Naive thymus-derived CD4-positive, alpha-beta T cell (primary cell): Measurements from ENCODE around the gene POM121L2. TPM values are rescaled to one million over a fixed set of nuclear protein-coding genes. Genes with fewer than 3 reads are reported as not detected.

Experiments used
- ATAC-seq: fragments of 150-1000 bp; cut with Tn5 transposase; 2 replicates; pipeline ENCODE4 v1.10.0; 2021; ENCODE audit warnings: mild to moderate bottlenecking, moderate library complexity
- CTCF ChIA-PET: fragments of 350-600 bp; sonication (Branson Sonifier 250); formaldehyde crosslinking; loops from one replicate; lab custom pipeline; 2021; ENCODE audit warnings: antibody characterized with exemption; lab: Charles Lee
- POLR2A ChIA-PET: fragments of 350-600 bp; sonication (Branson Sonifier 250); formaldehyde crosslinking; loops from one replicate; lab custom pipeline; 2021; ENCODE audit warnings: antibody characterized with exemption, inconsistent platforms; lab: Charles Lee
- DNase-seq, 9 donors: peaks; one replicate each; pipeline versions ENCODE4 v3.0.0 to v3.0.0-alpha.2; 2020 to 2022; ENCODE audit warnings: mixed read lengths in 1 of 9
- H3K27ac ChIP-seq: one replicate; pipeline ENCODE4 v1.7.0; 2013; ENCODE audit warnings: mild to moderate bottlenecking, low read depth, low read length, moderate library complexity
- H3K27me3 ChIP-seq, 2 donors: one replicate each; pipeline ENCODE4 v1.7.0; 2013; ENCODE audit warnings: low read length in 2 of 2, mild to moderate bottlenecking in 2 of 2, moderate library complexity in 2 of 2; ENCODE audit not compliant: control insufficient read depth in 2 of 2, insufficient read depth in 2 of 2
- H3K36me3 ChIP-seq, 3 experiments: 1 replicate in 2 of 3; 2 replicates in 1 of 3; pipeline ENCODE4 v1.7.0; 2013; ENCODE audit warnings: low read length in 3 of 3, mild to moderate bottlenecking in 3 of 3, moderate library complexity in 1 of 3; ENCODE audit not compliant: insufficient read depth in 3 of 3, control insufficient read depth in 2 of 3
- H3K4me1 ChIP-seq, 2 donors: one replicate each; pipeline ENCODE4 v1.7.0; 2013; ENCODE audit warnings: low read length in 2 of 2, mild to moderate bottlenecking in 2 of 2, moderate library complexity in 1 of 2; ENCODE audit not compliant: control insufficient read depth in 2 of 2, insufficient read depth in 2 of 2
- H3K4me3 ChIP-seq: 2 replicates; pipeline ENCODE4 v1.7.0; 2013; ENCODE audit warnings: mild to moderate bottlenecking, low read length
- H3K9me3 ChIP-seq, 3 experiments: 1 replicate in 2 of 3; 2 replicates in 1 of 3; pipeline ENCODE4 v1.7.0; 2013; ENCODE audit warnings: low read length in 3 of 3; ENCODE audit not compliant: control insufficient read depth in 2 of 3
- H3K27ac Mint-ChIP-seq, 9 donors: one replicate each; pipeline ENCODE4 v1.8.0; 2020 to 2022; ENCODE audit warnings: mixed read lengths in 9 of 9, mild to moderate bottlenecking in 8 of 9, moderate library complexity in 5 of 9, inconsistent platforms in 2 of 9
- H3K27me3 Mint-ChIP-seq, 5 donors: one replicate each; pipeline ENCODE4 v1.8.0; 2021 to 2022; ENCODE audit warnings: mixed read lengths in 5 of 5, mild to moderate bottlenecking in 1 of 5
- H3K36me3 Mint-ChIP-seq, 5 donors: one replicate each; pipeline ENCODE4 v1.8.0; 2020 to 2022; ENCODE audit warnings: mixed read lengths in 5 of 5, mild to moderate bottlenecking in 3 of 5, inconsistent platforms in 1 of 5
- H3K4me1 Mint-ChIP-seq, 7 donors: one replicate each; pipeline ENCODE4 v1.8.0; 2020 to 2022; ENCODE audit warnings: mixed read lengths in 7 of 7, mild to moderate bottlenecking in 3 of 7, inconsistent platforms in 1 of 7
- H3K4me3 Mint-ChIP-seq, 10 donors: one replicate each; pipeline ENCODE4 v1.8.0; 2020 to 2022; ENCODE audit warnings: mild to moderate bottlenecking in 10 of 10, mixed read lengths in 10 of 10, moderate library complexity in 6 of 10, inconsistent platforms in 2 of 10
- H3K9me3 Mint-ChIP-seq, 11 donors: one replicate each; pipeline ENCODE4 v1.8.0; 2020 to 2022; ENCODE audit warnings: mixed read lengths in 11 of 11, mild to moderate bottlenecking in 4 of 11, inconsistent platforms in 1 of 11, moderate library complexity in 1 of 11
- intact Hi-C, 2 donors: fragments of 100-400 bp; cut with micrococcal nuclease; formaldehyde crosslinking; loops; one replicate each; pipeline ENCODE4 v1.15.1; 2023
- polyA plus RNA-seq, 2 donors: library from polyadenylated mRNA; unstranded; fragments of 300-500 nt; fragmentation: Illumina TruSeq; gene quantifications; one replicate each; pipeline ENCODE4 v1.2.3, GENCODE V29; 2021
- total RNA-seq, 6 experiments: library from RNA in 5 of 6; stranded (reverse) in 5 of 6; gene quantifications; 1 replicate in 5 of 6; 2 replicates in 1 of 6; pipeline ENCODE4 v1.2.3 and lab custom pipeline; 2021 to 2026

POM121L2 gene
- total and polyA plus RNA-seq, 7 experiments from 2014 or later = not detected

- Mint-ChIP-seq H3K36me3 (peaks cover 3 to 27% (median 4%) of the 10 kb centered on the region in 5 donors), H3K4me1 (peaks cover 0 to 4% (median 2%) of the 10 kb centered on the region in 7 donors), H3K4me3 (peak overlapping the region in 4 of 10 donors; percentile 5 to 81 (median 48)), H3K27me3 (peaks cover 60 to 94% (median 86%) of the 10 kb centered on the region in 5 donors), H3K9me3 (peaks cover 8 to 86% (median 53%) of the 10 kb centered on the region in 11 donors), H3K27ac (peak overlapping the region in 6 of 9 donors; percentile 9 to 89 (median 68))
- POLR2A ChIA-PET = interaction anchor here (0.6 to 1.0 kb wide), 3 partner anchors 72 to 1163 kb away, joined by 3 read pairs; no protein-coding TSS in a partner anchor
- DNase-seq (no peak), ATAC-seq (no peak)
- intact Hi-C loops = loop anchor here (2.0 to 10.0 kb wide), 6 partner anchors 13 to 1519 kb away; no protein-coding TSS in a partner anchor
- peaks cover 17 to 65% of the 10 kb centered on the region in 2 donors for H3K27me3 ChIP-seq
- peaks cover 0 to 48% (median 8%) of the 10 kb centered on the region in 3 experiments for H3K9me3 ChIP-seq
- H3K36me3 ChIP-seq = no peaks in the 10 kb centered on the region
- no peak overlapping the region for H3K27ac ChIP-seq
- no peaks in the 10 kb centered on the region for H3K4me1 ChIP-seq
- CTCF ChIA-PET = no interaction called here
- H3K4me3 ChIP-seq = no peak overlapping the region
These were observed 15.8 kb downstream of the POM121L2 start for GRCh38 chr6:27296106-27296783.

- Mint-ChIP-seq H3K27me3 (peaks cover 65 to 94% (median 87%) of the 10 kb centered on the region in 5 donors), H3K9me3 (peaks cover 8 to 89% (median 60%) of the 10 kb centered on the region in 11 donors), H3K27ac (peak overlapping the region in 6 of 9 donors; percentile 44 to 89 (median 57)), H3K4me1 (peaks cover 0 to 4% (median 0%) of the 10 kb centered on the region in 7 donors), H3K4me3 (peak overlapping the region in 4 of 10 donors; percentile 0 to 81 (median 34)), H3K36me3 (peaks cover 3 to 27% (median 6%) of the 10 kb centered on the region in 5 donors)
- Histone ChIP-seq H3K27ac (no peak overlapping the region), H3K9me3 (peaks cover 0 to 55% (median 14%) of the 10 kb centered on the region in 3 experiments), H3K4me1 (no peaks in the 10 kb centered on the region), H3K27me3 (peaks cover 21 to 66% of the 10 kb centered on the region in 2 donors), H3K4me3 (no peak overlapping the region), H3K36me3 (no peaks in the 10 kb centered on the region)
- ATAC-seq (no peak), DNase-seq (no peak)
- CTCF ChIA-PET = no interaction called here
- intact Hi-C loops = loop anchor here (2.0 to 10.0 kb wide), 6 partner anchors 13 to 1519 kb away; no protein-coding TSS in a partner anchor
- POLR2A ChIA-PET = interaction anchor here (0.6 to 1.0 kb wide), 4 partner anchors 73 to 1164 kb away, joined by 3 read pairs; no protein-coding TSS in a partner anchor
These were observed 16.6 kb downstream of the POM121L2 start for GRCh38 chr6:27295301-27296079.

GRCh38 chr6:27294409-27294808 is 17.7 kb downstream of the POM121L2 start:
- intact Hi-C loops = loop anchor here (5.0 to 10.0 kb wide), 4 partner anchors 60 to 1520 kb away; no protein-coding TSS in a partner anchor
- Histone ChIP-seq H3K4me3 (no peak overlapping the region), H3K9me3 (peaks cover 0 to 56% (median 15%) of the 10 kb centered on the region in 3 experiments), H3K36me3 (no peaks in the 10 kb centered on the region), H3K27me3 (peaks cover 22 to 74% of the 10 kb centered on the region in 2 donors), H3K4me1 (no peaks in the 10 kb centered on the region), H3K27ac (no peak overlapping the region)
- Mint-ChIP-seq H3K4me3 (no peak overlapping the region), H3K27ac (peak overlapping the region in 5 of 9 donors; percentile 11 to 89 (median 64)), H3K36me3 (peaks cover 3 to 30% (median 9%) of the 10 kb centered on the region in 5 donors), H3K9me3 (peaks cover 8 to 94% (median 68%) of the 10 kb centered on the region in 11 donors), H3K27me3 (peaks cover 72 to 95% (median 93%) of the 10 kb centered on the region in 5 donors), H3K4me1 (peaks cover 0 to 5% (median 0%) of the 10 kb centered on the region in 7 donors)
- DNase-seq (no peak), ATAC-seq (no peak)
- ChIA-PET POLR2A (no interaction called here), CTCF (no interaction called here)

GRCh38 chr6:27293436-27294098 is 18.5 kb downstream of the POM121L2 start:
- H3K4me3 Mint-ChIP-seq = peak overlapping the region in 2 of 10 donors; percentile 11 to 43
- peaks cover 8 to 94% (median 72%) of the 10 kb centered on the region in 11 donors for H3K9me3 Mint-ChIP-seq
- peaks cover 0 to 56% (median 15%) of the 10 kb centered on the region in 3 experiments for H3K9me3 ChIP-seq
- no peak for ATAC-seq
- peaks cover 0 to 5% (median 0%) of the 10 kb centered on the region in 7 donors for H3K4me1 Mint-ChIP-seq
- H3K27me3 ChIP-seq = peaks cover 25 to 82% of the 10 kb centered on the region in 2 donors
- ChIA-PET CTCF (no interaction called here), POLR2A (interaction anchor here (0.6 kb wide), 1 partner anchor 765 kb away, joined by 4 read pairs; no protein-coding TSS in a partner anchor)
- no peak for DNase-seq
- H3K27me3 Mint-ChIP-seq = peaks cover 81 to 95% (median 93%) of the 10 kb centered on the region in 5 donors
- H3K36me3 ChIP-seq = no peaks in the 10 kb centered on the region
- intact Hi-C loops = loop anchor here (5.0 to 10.0 kb wide), 4 partner anchors 59 to 1521 kb away; no protein-coding TSS in a partner anchor
- no peak overlapping the region for H3K27ac ChIP-seq
- no peaks in the 10 kb centered on the region for H3K4me1 ChIP-seq
- H3K27ac Mint-ChIP-seq = peak overlapping the region in 6 of 9 donors; percentile 7 to 67 (median 38)
- no peak overlapping the region for H3K4me3 ChIP-seq
- H3K36me3 Mint-ChIP-seq = peaks cover 3 to 30% (median 9%) of the 10 kb centered on the region in 5 donors

- H3K27ac Mint-ChIP-seq = peak overlapping the region in 5 of 9 donors; percentile 18 to 67 (median 32)
- peaks cover 86 to 95% (median 90%) of the 10 kb centered on the region in 5 donors for H3K27me3 Mint-ChIP-seq
- ChIA-PET POLR2A (interaction anchor here (0.6 kb wide), 1 partner anchor 1622 kb away, joined by 3 read pairs; no protein-coding TSS in a partner anchor), CTCF (no interaction called here)
- Histone ChIP-seq H3K9me3 (peaks cover 0 to 37% (median 11%) of the 10 kb centered on the region in 3 experiments), H3K27ac (no peak overlapping the region), H3K36me3 (no peaks in the 10 kb centered on the region), H3K27me3 (peaks cover 38 to 75% of the 10 kb centered on the region in 2 donors), H3K4me3 (no peak overlapping the region), H3K4me1 (no peaks in the 10 kb centered on the region)
- ATAC-seq (no peak), DNase-seq (no peak)
- H3K36me3 Mint-ChIP-seq = peaks cover 3 to 29% (median 8%) of the 10 kb centered on the region in 5 donors
- intact Hi-C loops = loop anchor here (2.0 to 10.0 kb wide), 5 partner anchors 56 to 1524 kb away; no protein-coding TSS in a partner anchor
- peaks cover 0 to 4% (median 0%) of the 10 kb centered on the region in 7 donors for H3K4me1 Mint-ChIP-seq
- H3K9me3 Mint-ChIP-seq = peaks cover 5 to 89% (median 70%) of the 10 kb centered on the region in 11 donors
- peak overlapping the region in 1 of 10 donors; percentile 64 for H3K4me3 Mint-ChIP-seq
These were observed 21.2 kb downstream of the POM121L2 start for GRCh38 chr6:27290850-27291208.
